ENCODE results near the gene DLEU7.

- TF ChIP-seq POLR2A (IDR thresholded peaks at IDR 0.05) = no peak
- TF ChIP-seq CTCF (IDR thresholded peaks at IDR 0.05 in 8 of 11, conservative IDR thresholded peaks at IDR 0.05 in 3 of 11) = no peak
- no peak for TF ChIP-seq POLR2AphosphoS5 (IDR thresholded peaks at IDR 0.05)
Measured at GRCh38 chr13:50871405-50871804, 27.9 kb upstream of the DLEU7 start.
